Measurements from ENCODE around the gene LTBP1. TPM values are rescaled to one million over a fixed set of nuclear protein-coding genes. Genes with fewer than 3 reads are reported as not detected.
"Not testable (repeated sequence)": the region's sequence is repeated elsewhere in the genome, so short reads cannot be mapped to it uniquely, and the experiment has no call there.

Gene LTBP1
- total and polyA plus RNA-seq, 9 donors = 13.5 to 117 (median 41.8) TPM

- no peak for TF ChIP-seq POLR2A (IDR thresholded peaks at IDR 0.05)
- no peak for TF ChIP-seq EP300 (IDR thresholded peaks at IDR 0.05)
- no peak for TF ChIP-seq CTCF (IDR thresholded peaks at IDR 0.05)
- Histone ChIP-seq H3K4me3 (no peak overlapping the region), H3K36me3 (no peaks in the 10 kb centered on the region), H3K27ac (no peak overlapping the region), H3K4me1 (ENCODE audit: insufficient read depth) (peaks cover 4% of the 10 kb centered on the region), H3K9me3 (no peaks in the 10 kb centered on the region), H3K27me3 (no peaks in the 10 kb centered on the region)
- 89 to 94% (median 90%) methylated on average over 2 of the region's 2 CpGs for WGBS, 3 donors
- no peak for DNase-seq
- intact Hi-C loops (cut with DNase I) = loop anchor here in 1 of 4 donors (10.0 kb wide), 1 partner anchor 200 kb away; no protein-coding TSS in a partner anchor
These were observed 437.8 kb downstream of the LTBP1 start for GRCh38 chr2:33384599-33384961.

- H3K9me3 ChIP-seq = no peaks in the 10 kb centered on the region
- H3K4me1 ChIP-seq (ENCODE audit: insufficient read depth) = peaks cover 4% of the 10 kb centered on the region
- H3K27me3 ChIP-seq = no peaks in the 10 kb centered on the region
- no peak overlapping the region for H3K27ac ChIP-seq
- intact Hi-C loops (cut with DNase I) = loop anchor here in 1 of 4 donors (10.0 kb wide), 1 partner anchor 196 kb away; no protein-coding TSS in a partner anchor
- no peak overlapping the region for H3K4me3 ChIP-seq
- H3K36me3 ChIP-seq = no peaks in the 10 kb centered on the region
- no peak for TF ChIP-seq CTCF (IDR thresholded peaks at IDR 0.05)
- no peak for DNase-seq
- 91 to 96% (median 94%) methylated on average over 14 of the region's 14 CpGs for WGBS, 3 donors
These were observed 442.2 kb downstream of the LTBP1 start for GRCh38 chr2:33388996-33389395.

GRCh38 chr2:33389695-33390094 is 442.9 kb downstream of the LTBP1 start:
- intact Hi-C loops (cut with DNase I) = loop anchor here in 1 of 4 donors (10.0 kb wide), 1 partner anchor 195 kb away; no protein-coding TSS in a partner anchor
- H3K9me3 ChIP-seq; H3K27ac ChIP-seq; H3K27me3 ChIP-seq; DNase-seq; H3K4me3 ChIP-seq; H3K36me3 ChIP-seq; H3K4me1 ChIP-seq (ENCODE audit: insufficient read depth): not testable (repeated sequence)
- 81 to 97% (median 97%) methylated on average over 6 of the region's 6 CpGs for WGBS, 3 donors

- H3K4me3 ChIP-seq = no peak overlapping the region
- H3K27me3 ChIP-seq = no peaks in the 10 kb centered on the region
- no peak for DNase-seq
- no peaks in the 10 kb centered on the region for H3K9me3 ChIP-seq
- no peak overlapping the region for H3K27ac ChIP-seq
- TF ChIP-seq POLR2A (IDR thresholded peaks at IDR 0.05) (no peak), EP300 (IDR thresholded peaks at IDR 0.05) (no peak), CTCF (IDR thresholded peaks at IDR 0.05) (no peak)
- WGBS, 3 donors = 52 to 68% (median 64%) methylated on average over 5 of the region's 5 CpGs
- H3K36me3 ChIP-seq = no peaks in the 10 kb centered on the region
- intact Hi-C loops (cut with DNase I) = no loop called here
- H3K4me1 ChIP-seq (ENCODE audit: insufficient read depth) = peaks cover 4% of the 10 kb centered on the region
These were observed 444.9 kb downstream of the LTBP1 start for GRCh38 chr2:33391529-33392255.

GRCh38 chr2:33392366-33392765 is 445.6 kb downstream of the LTBP1 start:
- H3K36me3 ChIP-seq = no peaks in the 10 kb centered on the region
- no peak for TF ChIP-seq POLR2A (IDR thresholded peaks at IDR 0.05)
- TF ChIP-seq CTCF (IDR thresholded peaks at IDR 0.05) = no peak
- no peak for TF ChIP-seq EP300 (IDR thresholded peaks at IDR 0.05)
- no peak overlapping the region for H3K27ac ChIP-seq
- peaks cover 4% of the 10 kb centered on the region for H3K4me1 ChIP-seq (ENCODE audit: insufficient read depth)
- intact Hi-C loops (cut with DNase I) = no loop called here
- 90 to 95% (median 91%) methylated on average over 4 of the region's 4 CpGs for WGBS, 3 donors
- no peaks in the 10 kb centered on the region for H3K27me3 ChIP-seq
- no peak for DNase-seq
- H3K4me3 ChIP-seq = no peak overlapping the region
- no peaks in the 10 kb centered on the region for H3K9me3 ChIP-seq

All from ovary (tissue), 9 donors.